ENCODE data around the gene TARS1.

GRCh38 chr5:33488558-33489355 is 48.0 kb downstream of the TARS1 start:
- TF ChIP-seq POLR2AphosphoS5 (IDR thresholded peaks at IDR 0.05; ENCODE audit: low read depth, low read length) (no peak), TAF1 (IDR thresholded peaks at IDR 0.05; ENCODE audit: borderline replicate concordance, insufficient read depth, low read length) (no peak)
- TF ChIP-seq, protein P1, sequence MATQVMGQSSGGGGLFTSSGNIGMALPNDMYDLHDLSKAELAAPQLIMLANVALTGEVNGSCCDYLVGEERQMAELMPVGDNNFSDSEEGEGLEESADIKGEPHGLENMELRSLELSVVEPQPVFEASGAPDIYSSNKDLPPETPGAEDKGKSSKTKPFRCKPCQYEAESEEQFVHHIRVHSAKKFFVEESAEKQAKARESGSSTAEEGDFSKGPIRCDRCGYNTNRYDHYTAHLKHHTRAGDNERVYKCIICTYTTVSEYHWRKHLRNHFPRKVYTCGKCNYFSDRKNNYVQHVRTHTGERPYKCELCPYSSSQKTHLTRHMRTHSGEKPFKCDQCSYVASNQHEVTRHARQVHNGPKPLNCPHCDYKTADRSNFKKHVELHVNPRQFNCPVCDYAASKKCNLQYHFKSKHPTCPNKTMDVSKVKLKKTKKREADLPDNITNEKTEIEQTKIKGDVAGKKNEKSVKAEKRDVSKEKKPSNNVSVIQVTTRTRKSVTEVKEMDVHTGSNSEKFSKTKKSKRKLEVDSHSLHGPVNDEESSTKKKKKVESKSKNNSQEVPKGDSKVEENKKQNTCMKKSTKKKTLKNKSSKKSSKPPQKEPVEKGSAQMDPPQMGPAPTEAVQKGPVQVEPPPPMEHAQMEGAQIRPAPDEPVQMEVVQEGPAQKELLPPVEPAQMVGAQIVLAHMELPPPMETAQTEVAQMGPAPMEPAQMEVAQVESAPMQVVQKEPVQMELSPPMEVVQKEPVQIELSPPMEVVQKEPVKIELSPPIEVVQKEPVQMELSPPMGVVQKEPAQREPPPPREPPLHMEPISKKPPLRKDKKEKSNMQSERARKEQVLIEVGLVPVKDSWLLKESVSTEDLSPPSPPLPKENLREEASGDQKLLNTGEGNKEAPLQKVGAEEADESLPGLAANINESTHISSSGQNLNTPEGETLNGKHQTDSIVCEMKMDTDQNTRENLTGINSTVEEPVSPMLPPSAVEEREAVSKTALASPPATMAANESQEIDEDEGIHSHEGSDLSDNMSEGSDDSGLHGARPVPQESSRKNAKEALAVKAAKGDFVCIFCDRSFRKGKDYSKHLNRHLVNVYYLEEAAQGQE (IDR thresholded peaks at IDR 0.05; ENCODE audit: insufficient read depth in 1 of 2, low read depth in 2 of 2, low read length in 2 of 2): no peak
